ENCODE data around the gene TLK1. TPM values are rescaled to one million over a fixed set of nuclear protein-coding genes. Genes with fewer than 3 reads are reported as not detected.

TLK1 gene
- total and polyA plus RNA-seq, 9 of the 15 experiments (the other 6 are each of a cell fraction or from before 2014, with no cell fraction given), result 20.2 to 101 (median 40.5) TPM

DNA sequence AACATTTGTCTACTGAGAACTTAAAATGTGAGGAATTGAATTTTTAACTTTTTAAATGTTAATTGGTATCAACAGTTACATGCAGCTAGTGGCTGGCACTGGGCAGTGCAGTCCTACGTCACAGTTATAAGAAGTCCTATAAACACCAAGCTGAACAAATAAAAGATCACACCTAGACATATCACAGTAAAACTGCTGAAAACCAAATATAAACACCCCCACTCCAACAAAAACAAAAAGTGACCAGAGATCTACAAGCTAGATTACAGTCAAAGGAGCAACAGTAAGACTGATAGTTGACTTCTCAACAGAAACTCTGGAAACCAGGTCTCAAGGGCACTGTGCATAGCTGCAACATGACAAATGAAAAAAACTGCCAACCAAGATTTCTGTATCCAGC is 19.4 kb downstream of the TLK1 start (continued):
- TF ChIP-seq, protein P1, sequence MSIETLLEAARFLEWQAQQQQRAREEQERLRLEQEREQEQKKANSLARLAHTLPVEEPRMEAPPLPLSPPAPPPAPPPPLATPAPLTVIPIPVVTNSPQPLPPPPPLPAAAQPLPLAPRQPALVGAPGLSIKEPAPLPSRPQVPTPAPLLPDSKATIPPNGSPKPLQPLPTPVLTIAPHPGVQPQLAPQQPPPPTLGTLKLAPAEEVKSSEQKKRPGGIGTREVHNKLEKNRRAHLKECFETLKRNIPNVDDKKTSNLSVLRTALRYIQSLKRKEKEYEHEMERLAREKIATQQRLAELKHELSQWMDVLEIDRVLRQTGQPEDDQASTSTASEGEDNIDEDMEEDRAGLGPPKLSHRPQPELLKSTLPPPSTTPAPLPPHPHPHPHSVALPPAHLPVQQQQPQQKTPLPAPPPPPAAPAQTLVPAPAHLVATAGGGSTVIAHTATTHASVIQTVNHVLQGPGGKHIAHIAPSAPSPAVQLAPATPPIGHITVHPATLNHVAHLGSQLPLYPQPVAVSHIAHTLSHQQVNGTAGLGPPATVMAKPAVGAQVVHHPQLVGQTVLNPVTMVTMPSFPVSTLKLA (conservative IDR thresholded peaks at IDR 0.05), result no peak; a peak in 1 of 4 replicates
- no peak for TF ChIP-seq RBM34 (IDR thresholded peaks at IDR 0.05; ENCODE audit: borderline replicate concordance, insufficient read depth, low read length)
- TF ChIP-seq TARDBP (IDR thresholded peaks at IDR 0.05), result no peak
- TF ChIP-seq LEF1 (IDR thresholded peaks at IDR 0.05), result no peak
- TF ChIP-seq, protein P2, sequence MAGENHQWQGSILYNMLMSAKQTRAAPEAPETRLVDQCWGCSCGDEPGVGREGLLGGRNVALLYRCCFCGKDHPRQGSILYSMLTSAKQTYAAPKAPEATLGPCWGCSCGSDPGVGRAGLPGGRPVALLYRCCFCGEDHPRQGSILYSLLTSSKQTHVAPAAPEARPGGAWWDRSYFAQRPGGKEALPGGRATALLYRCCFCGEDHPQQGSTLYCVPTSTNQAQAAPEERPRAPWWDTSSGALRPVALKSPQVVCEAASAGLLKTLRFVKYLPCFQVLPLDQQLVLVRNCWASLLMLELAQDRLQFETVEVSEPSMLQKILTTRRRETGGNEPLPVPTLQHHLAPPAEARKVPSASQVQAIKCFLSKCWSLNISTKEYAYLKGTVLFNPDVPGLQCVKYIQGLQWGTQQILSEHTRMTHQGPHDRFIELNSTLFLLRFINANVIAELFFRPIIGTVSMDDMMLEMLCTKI (IDR thresholded peaks at IDR 0.05; ENCODE audit: partially characterized antibody), result no peak
- TF ChIP-seq, protein P3, sequence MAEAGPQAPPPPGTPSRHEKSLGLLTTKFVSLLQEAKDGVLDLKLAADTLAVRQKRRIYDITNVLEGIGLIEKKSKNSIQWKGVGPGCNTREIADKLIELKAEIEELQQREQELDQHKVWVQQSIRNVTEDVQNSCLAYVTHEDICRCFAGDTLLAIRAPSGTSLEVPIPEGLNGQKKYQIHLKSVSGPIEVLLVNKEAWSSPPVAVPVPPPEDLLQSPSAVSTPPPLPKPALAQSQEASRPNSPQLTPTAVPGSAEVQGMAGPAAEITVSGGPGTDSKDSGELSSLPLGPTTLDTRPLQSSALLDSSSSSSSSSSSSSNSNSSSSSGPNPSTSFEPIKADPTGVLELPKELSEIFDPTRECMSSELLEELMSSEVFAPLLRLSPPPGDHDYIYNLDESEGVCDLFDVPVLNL (CRISPR knock-in tag; IDR thresholded peaks at IDR 0.05; ENCODE audit: low read depth), result no peak
- TF ChIP-seq, protein P4, sequence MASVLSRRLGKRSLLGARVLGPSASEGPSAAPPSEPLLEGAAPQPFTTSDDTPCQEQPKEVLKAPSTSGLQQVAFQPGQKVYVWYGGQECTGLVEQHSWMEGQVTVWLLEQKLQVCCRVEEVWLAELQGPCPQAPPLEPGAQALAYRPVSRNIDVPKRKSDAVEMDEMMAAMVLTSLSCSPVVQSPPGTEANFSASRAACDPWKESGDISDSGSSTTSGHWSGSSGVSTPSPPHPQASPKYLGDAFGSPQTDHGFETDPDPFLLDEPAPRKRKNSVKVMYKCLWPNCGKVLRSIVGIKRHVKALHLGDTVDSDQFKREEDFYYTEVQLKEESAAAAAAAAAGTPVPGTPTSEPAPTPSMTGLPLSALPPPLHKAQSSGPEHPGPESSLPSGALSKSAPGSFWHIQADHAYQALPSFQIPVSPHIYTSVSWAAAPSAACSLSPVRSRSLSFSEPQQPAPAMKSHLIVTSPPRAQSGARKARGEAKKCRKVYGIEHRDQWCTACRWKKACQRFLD (CRISPR knock-in tag; IDR thresholded peaks at IDR 0.05), result no peak
- TF ChIP-seq RCOR1 (IDR thresholded peaks at IDR 0.05; ENCODE audit: borderline replicate concordance in 1 of 2, low read depth in 2 of 2, low read length in 2 of 2), result no peak
- TF ChIP-seq ZNF699 (CRISPR knock-in tag; IDR thresholded peaks at IDR 0.05; ENCODE audit: insufficient replicate concordance), result no peak
- no peak for TF ChIP-seq NONO (IDR thresholded peaks at IDR 0.05; ENCODE audit: low read depth in 2 of 2, low read length in 1 of 2)
- peak; percentile 58; the same call in 1 of the 2 replicates for TF ChIP-seq GATA2 (CRISPR knock-in tag; IDR thresholded peaks at IDR 0.05)
- no peak for TF ChIP-seq FOXA1 (IDR thresholded peaks at IDR 0.05; ENCODE audit: borderline replicate concordance)
- TF ChIP-seq, protein P5, sequence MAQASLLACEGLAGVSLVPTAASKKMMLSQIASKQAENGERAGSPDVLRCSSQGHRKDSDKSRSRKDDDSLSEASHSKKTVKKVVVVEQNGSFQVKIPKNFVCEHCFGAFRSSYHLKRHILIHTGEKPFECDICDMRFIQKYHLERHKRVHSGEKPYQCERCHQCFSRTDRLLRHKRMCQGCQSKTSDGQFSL (CRISPR knock-in tag; IDR thresholded peaks at IDR 0.05), result no peak
- TF ChIP-seq, protein P5 (tag; IDR thresholded peaks at IDR 0.05), result no peak
- TF ChIP-seq NR2F6 (CRISPR knock-in tag; IDR thresholded peaks at IDR 0.05), result no peak
- no peak for TF ChIP-seq RBM39 (optimal IDR thresholded peaks at IDR 0.05; ENCODE audit: low read depth, low read length)
- no peak for TF ChIP-seq HCFC1 (IDR thresholded peaks at IDR 0.05; ENCODE audit: low read depth, low read length)
- TF ChIP-seq ZNF12 (CRISPR knock-in tag; IDR thresholded peaks at IDR 0.05), result no peak
- peak; percentile 64 to 79 for TF ChIP-seq FOXK2 (conservative IDR thresholded peaks at IDR 0.05 in 1 of 2, IDR thresholded peaks at IDR 0.05 in 1 of 2; ENCODE audit: low read depth in 2 of 2)
- no peak for TF ChIP-seq SRF (CRISPR knock-in tag; IDR thresholded peaks at IDR 0.05)
- no peak for TF ChIP-seq ERF (CRISPR knock-in tag; IDR thresholded peaks at IDR 0.05)

Data from K562 (cell line).